GM12872 (cell line): ENCODE results near the gene WNT16.

ENCODE experiments used
- CTCF ChIP-seq: IDR thresholded peaks from 3 replicates; pipeline ENCODE4 v1.5.1; 2011; ENCODE audit warnings: low read depth, mild to moderate bottlenecking, low read length, moderate library complexity; ENCODE audit not compliant: insufficient read depth

Gene WNT16

GRCh38 chr7:121388950-121389349, 60.1 kb downstream of the WNT16 start:
- TF ChIP-seq CTCF: no peak

- no peak for TF ChIP-seq CTCF
These were observed 61.3 kb downstream of the WNT16 start for GRCh38 chr7:121390109-121390508.

- no peak for TF ChIP-seq CTCF
These were observed 61.8 kb downstream of the WNT16 start for GRCh38 chr7:121390617-121391016.
